Parathyroid adenoma (tissue), 2 donors: Measurements from ENCODE around the gene RFNG.

Experiments
- H2AFZ ChIP-seq: fragments of 300-600 bp; sonication (generic); one replicate; pipeline ENCODE4 v1.7.0; 2017; ENCODE audit warnings: antibody characterized with exemption, mild to moderate bottlenecking
- H3K27ac ChIP-seq: fragments of 300-600 bp; sonication (generic); one replicate; pipeline ENCODE4 v1.7.0; 2017
- H3K27me3 ChIP-seq: fragments of 300-600 bp; sonication (generic); one replicate; pipeline ENCODE4 v1.7.0; 2017; ENCODE audit warnings: low read length; ENCODE audit not compliant: control insufficient read depth, insufficient read depth
- H3K36me3 ChIP-seq: fragments of 300-600 bp; sonication (generic); one replicate; pipeline ENCODE4 v1.7.0; 2017; ENCODE audit warnings: low read length; ENCODE audit not compliant: control insufficient read depth, insufficient read depth
- H3K4me1 ChIP-seq: fragments of 300-600 bp; sonication (generic); one replicate; pipeline ENCODE4 v1.7.0; 2017; ENCODE audit warnings: control low read depth
- H3K4me2 ChIP-seq: fragments of 300-600 bp; sonication (generic); one replicate; pipeline ENCODE4 v1.7.0; 2017; ENCODE audit warnings: low read length
- H3K4me3 ChIP-seq: fragments of 300-600 bp; sonication (generic); one replicate; pipeline ENCODE4 v1.7.0; 2017; ENCODE audit warnings: low read depth, low read length
- H3K79me2 ChIP-seq: fragments of 300-600 bp; sonication (generic); one replicate; pipeline ENCODE4 v1.7.0; 2017; ENCODE audit warnings: control low read depth
- H3K9ac ChIP-seq: fragments of 300-600 bp; sonication (generic); one replicate; pipeline ENCODE4 v1.7.0; 2017; ENCODE audit warnings: mild to moderate bottlenecking
- H3K9me3 ChIP-seq: fragments of 300-600 bp; sonication (generic); one replicate; pipeline ENCODE4 v1.7.0; 2017; ENCODE audit warnings: low read length; ENCODE audit not compliant: control insufficient read depth
- TF ChIP-seq, protein P1 (sequence below): fragments of 300-600 bp; sonication (generic); IDR thresholded peaks from one replicate; pipeline ENCODE4 v1.7.0; 2017; ENCODE audit warnings: antibody characterized with exemption, mild to moderate bottlenecking
- donor health status: primary hyperparathyroidism.

The RFNG gene

DNA sequence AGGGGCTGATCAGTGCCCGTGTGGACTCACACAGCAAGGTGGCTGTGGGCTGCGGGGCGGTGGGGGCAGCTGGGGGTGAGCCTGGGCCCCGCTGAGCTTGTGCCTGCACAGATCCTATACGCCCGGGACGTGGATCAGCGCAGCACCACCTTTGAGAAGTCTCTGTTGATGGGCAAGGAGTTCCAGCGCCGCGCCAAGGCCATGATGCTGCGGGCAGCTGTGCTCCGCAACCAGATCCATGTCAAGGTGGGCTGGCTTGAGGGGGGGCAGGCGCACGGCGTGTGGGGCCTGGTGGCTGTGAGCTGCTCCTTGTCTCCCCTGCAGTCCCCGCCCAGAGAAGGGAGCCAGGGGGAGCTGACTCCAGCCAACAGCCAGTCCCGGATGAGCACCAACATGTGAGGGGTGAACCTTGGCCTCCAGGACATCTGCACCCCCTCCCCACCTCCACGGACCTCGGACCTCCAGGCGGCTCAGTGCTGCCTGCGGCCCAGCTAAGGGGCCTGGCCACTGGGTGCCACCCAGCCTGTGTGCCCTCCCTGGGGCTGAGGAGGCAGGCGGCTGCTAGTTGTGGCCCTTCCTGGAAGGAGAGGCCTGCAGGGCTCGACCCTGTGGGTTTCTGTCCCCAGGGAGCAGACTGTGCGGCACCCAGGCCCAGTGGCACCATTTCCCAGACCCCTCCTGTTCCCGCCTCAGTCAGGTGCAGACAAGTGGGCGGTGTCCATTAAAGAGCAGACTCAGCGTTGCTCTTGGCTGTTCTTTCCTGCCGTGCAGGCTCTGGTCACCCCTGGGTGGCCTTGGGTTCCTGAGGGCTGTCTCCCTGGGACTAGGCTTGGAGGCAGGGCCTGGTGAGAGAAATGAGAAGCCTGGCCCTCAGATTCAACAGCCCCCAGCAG is 5.4 kb upstream of the RFNG start:
- TF ChIP-seq, protein P1, sequence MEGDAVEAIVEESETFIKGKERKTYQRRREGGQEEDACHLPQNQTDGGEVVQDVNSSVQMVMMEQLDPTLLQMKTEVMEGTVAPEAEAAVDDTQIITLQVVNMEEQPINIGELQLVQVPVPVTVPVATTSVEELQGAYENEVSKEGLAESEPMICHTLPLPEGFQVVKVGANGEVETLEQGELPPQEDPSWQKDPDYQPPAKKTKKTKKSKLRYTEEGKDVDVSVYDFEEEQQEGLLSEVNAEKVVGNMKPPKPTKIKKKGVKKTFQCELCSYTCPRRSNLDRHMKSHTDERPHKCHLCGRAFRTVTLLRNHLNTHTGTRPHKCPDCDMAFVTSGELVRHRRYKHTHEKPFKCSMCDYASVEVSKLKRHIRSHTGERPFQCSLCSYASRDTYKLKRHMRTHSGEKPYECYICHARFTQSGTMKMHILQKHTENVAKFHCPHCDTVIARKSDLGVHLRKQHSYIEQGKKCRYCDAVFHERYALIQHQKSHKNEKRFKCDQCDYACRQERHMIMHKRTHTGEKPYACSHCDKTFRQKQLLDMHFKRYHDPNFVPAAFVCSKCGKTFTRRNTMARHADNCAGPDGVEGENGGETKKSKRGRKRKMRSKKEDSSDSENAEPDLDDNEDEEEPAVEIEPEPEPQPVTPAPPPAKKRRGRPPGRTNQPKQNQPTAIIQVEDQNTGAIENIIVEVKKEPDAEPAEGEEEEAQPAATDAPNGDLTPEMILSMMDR: no peak
- Histone ChIP-seq H2AFZ (no peak overlapping the region), H3K36me3 (no peaks in the 10 kb centered on the region), H3K79me2 (no peaks in the 10 kb centered on the region), H3K9ac (no peak overlapping the region), H3K27me3 (no peaks in the 10 kb centered on the region), H3K9me3 (no peaks in the 10 kb centered on the region), H3K4me1 (no peaks in the 10 kb centered on the region), H3K27ac (no peak overlapping the region), H3K4me2 (peak overlapping the region; percentile 9), H3K4me3 (no peak overlapping the region)

DNA sequence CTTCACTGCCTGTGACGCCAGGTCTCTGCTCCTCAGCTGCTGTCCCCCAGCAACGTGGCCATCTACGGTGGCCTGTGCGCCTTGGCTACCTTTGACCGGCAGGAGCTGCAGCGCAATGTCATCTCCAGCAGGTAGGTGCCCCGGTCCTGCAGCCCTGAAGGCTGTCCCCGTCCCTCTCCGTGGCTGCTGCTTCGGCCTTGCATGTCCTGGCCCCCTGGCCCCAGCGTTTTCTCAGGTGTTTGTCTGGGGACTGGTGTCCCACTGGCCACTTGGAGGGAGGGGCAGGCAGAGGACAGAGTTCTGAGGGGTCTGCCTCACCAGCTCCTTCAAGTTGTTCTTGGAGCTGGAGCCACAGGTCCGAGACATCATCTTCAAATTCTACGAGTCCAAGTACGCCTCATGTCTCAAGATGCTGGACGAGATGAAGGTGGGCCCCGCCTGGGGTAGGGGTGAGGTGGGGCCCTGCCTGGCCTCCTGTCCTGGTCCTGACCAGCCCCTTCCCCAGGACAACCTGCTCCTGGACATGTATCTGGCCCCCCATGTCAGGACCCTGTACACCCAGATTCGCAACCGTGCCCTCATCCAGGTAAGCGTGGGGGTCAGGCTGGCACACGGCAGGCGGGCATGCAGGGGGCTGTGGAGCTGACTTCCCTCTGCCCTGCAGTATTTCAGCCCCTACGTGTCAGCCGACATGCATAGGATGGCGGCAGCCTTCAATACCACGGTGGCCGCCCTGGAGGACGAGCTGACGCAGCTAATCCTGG is 4.5 kb upstream of the RFNG start:
- TF ChIP-seq, protein P1: no peak
- H3K4me1 ChIP-seq: no peaks in the 10 kb centered on the region
- no peak overlapping the region for H3K27ac ChIP-seq
- no peaks in the 10 kb centered on the region for H3K36me3 ChIP-seq
- no peaks in the 10 kb centered on the region for H3K27me3 ChIP-seq
- H3K4me2 ChIP-seq: no peak overlapping the region
- H3K9me3 ChIP-seq: no peaks in the 10 kb centered on the region
- H2AFZ ChIP-seq: no peak overlapping the region
- H3K9ac ChIP-seq: no peak overlapping the region
- H3K4me3 ChIP-seq: no peak overlapping the region
- H3K79me2 ChIP-seq: no peaks in the 10 kb centered on the region

DNA sequence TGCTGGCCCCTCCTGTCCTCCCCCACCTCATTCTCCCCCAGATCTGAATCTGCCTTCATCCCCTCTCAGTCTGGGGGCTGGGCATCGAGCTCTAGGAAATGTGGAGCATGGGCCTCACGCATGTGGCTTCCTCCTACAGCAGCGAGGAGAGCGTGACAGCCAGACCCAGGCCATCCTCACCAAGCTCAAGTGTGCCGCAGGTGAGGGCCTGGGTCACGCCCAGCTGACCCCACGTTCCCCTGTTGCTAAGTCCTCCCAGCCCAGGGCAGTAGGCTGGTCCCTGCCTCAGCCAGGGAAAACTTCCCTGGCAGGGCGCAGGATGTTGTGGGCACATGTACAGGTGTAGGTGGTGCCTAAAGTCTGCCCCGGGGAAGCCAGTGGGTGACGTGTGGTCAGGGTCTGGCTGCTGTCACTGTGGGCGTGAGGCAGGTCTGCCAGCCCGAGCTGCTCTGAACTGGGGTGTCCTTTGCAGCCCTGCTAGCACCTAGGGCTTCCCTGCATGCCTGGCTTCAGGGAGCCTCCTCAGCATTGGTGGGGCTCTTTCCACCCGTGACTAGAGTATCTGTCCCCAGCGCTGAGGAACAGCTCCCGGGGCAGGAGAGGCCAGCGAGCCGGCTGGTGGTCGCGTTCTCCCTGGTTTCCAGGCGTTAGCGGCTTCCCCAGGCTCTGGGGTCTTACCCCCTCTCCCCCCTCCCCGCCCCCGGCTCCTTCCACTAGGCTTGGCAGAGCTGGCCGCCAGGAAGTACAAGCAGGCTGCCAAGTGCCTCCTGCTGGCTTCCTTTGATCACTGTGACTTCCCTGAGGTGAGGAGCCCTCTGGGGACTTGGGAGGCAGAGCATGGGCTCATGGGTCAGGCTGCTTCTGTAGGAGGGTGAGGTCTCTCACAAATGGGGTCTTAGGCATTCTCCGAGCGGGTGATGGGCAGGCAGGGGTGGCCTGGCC is 3.7 kb upstream of the RFNG start:
- Histone ChIP-seq H3K36me3 (no peaks in the 10 kb centered on the region), H3K9me3 (no peaks in the 10 kb centered on the region), H3K27me3 (no peaks in the 10 kb centered on the region), H2AFZ (no peak overlapping the region), H3K9ac (no peak overlapping the region), H3K4me3 (no peak overlapping the region), H3K4me2 (no peak overlapping the region), H3K4me1 (no peaks in the 10 kb centered on the region), H3K27ac (no peak overlapping the region), H3K79me2 (no peaks in the 10 kb centered on the region)
- TF ChIP-seq, protein P1: no peak

DNA sequence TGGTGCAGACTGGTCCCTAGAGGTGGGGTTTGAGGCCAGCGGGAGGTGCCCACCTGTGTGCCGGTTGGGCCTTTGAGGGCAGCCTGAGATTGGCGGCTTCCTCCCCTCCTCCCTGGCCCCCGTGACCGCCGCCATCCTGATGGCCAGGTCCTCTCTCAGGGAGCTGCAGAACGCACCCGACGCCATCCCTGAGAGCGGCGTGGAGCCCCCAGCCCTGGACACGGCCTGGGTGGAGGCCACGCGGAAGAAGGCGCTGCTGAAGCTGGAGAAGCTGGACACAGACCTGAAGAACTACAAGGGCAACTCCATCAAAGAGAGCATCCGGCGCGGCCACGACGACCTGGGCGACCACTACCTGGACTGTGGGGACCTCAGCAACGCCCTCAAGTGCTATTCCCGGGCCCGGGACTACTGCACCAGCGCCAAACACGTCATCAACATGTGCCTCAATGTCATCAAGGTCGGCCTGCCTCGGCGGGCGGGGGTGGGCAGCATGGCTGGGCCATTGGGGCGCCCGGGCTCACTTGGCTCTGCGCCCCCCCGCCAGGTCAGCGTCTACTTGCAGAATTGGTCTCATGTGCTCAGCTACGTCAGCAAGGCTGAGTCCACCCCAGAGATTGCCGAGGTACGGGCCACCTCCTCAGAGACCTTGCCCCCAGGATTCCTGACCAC is 2.9 kb upstream of the RFNG start:
- H3K4me3 ChIP-seq: no peak overlapping the region
- no peaks in the 10 kb centered on the region for H3K27me3 ChIP-seq
- H3K36me3 ChIP-seq: no peaks in the 10 kb centered on the region
- no peak overlapping the region for H2AFZ ChIP-seq
- H3K9me3 ChIP-seq: no peaks in the 10 kb centered on the region
- H3K4me1 ChIP-seq: no peaks in the 10 kb centered on the region
- TF ChIP-seq, protein P1: no peak
- no peaks in the 10 kb centered on the region for H3K79me2 ChIP-seq
- H3K9ac ChIP-seq: no peak overlapping the region
- H3K27ac ChIP-seq: no peak overlapping the region
- no peak overlapping the region for H3K4me2 ChIP-seq
